ENCODE results near the gene AUTS2.

The AUTS2 gene

GRCh38 chr7:69765879-69766278 lies 167.6 kb downstream of the AUTS2 start:
- no peak for TF ChIP-seq CTCF (IDR thresholded peaks at IDR 0.05; ENCODE audit: low read depth, low read length)
- H3K4me3 ChIP-seq (ENCODE audit: low read depth, low read length) = no peak overlapping the region

- no peak for TF ChIP-seq CTCF (IDR thresholded peaks at IDR 0.05; ENCODE audit: low read depth, low read length)
- H3K4me3 ChIP-seq (ENCODE audit: low read depth, low read length) = no peak overlapping the region
Observed at GRCh38 chr7:69768986-69769595, 170.8 kb downstream of the AUTS2 start.

- TF ChIP-seq CTCF (IDR thresholded peaks at IDR 0.05; ENCODE audit: low read depth, low read length) = no peak
Observed at GRCh38 chr7:69769826-69770225, 171.6 kb downstream of the AUTS2 start.

GRCh38 chr7:69770613-69771012 lies 172.3 kb downstream of the AUTS2 start:
- TF ChIP-seq CTCF (IDR thresholded peaks at IDR 0.05; ENCODE audit: low read depth, low read length) = no peak

More at GRCh38 chr7:69769826-69770225, 171.6 kb downstream of the AUTS2 start:
- no peak overlapping the region for H3K4me3 ChIP-seq (ENCODE audit: low read depth, low read length)

GRCh38 chr7:69772718-69773436 lies 174.6 kb downstream of the AUTS2 start:
- H3K4me3 ChIP-seq (ENCODE audit: low read depth, low read length) = no peak overlapping the region
- no peak for TF ChIP-seq CTCF (IDR thresholded peaks at IDR 0.05; ENCODE audit: low read depth, low read length)

More at GRCh38 chr7:69770613-69771012, 172.3 kb downstream of the AUTS2 start:
- no peak overlapping the region for H3K4me3 ChIP-seq (ENCODE audit: low read depth, low read length)

GRCh38 chr7:69773535-69774225 lies 175.4 kb downstream of the AUTS2 start:
- no peak for TF ChIP-seq CTCF (IDR thresholded peaks at IDR 0.05; ENCODE audit: low read depth, low read length)
- H3K4me3 ChIP-seq (ENCODE audit: low read depth, low read length) = no peak overlapping the region
